HepG2 (cell line): ENCODE measurements around the gene METTL6. TPM values are rescaled to one million over a fixed set of nuclear protein-coding genes. Genes with fewer than 3 reads are reported as not detected.
A peak's percentile ranks its signal among the peaks of the same experiment; 100 is the strongest.

ENCODE experiments used
- BCL3 ChIP-seq: sonication (generic); formaldehyde crosslinking; IDR thresholded peaks from 2 replicates; pipeline ENCODE4 v1.5.1; 2020; ENCODE audit warnings: mild to moderate bottlenecking, missing genetic modification reagents, moderate library complexity
- CREBL2 ChIP-seq: sonication (generic); formaldehyde crosslinking; IDR thresholded peaks from 2 replicates; pipeline ENCODE4 v1.8.1; 2023; ENCODE audit warnings: missing genetic modification reagents, mild to moderate bottlenecking, borderline replicate concordance
- HMG20A ChIP-seq: IDR thresholded peaks from 2 replicates; pipeline ENCODE4 v1.6.1; 2016; ENCODE audit warnings: borderline replicate concordance
- JUNB ChIP-seq: sonication (generic); formaldehyde crosslinking; IDR thresholded peaks from 2 replicates; pipeline ENCODE4 v1.8.0; 2022; ENCODE audit warnings: missing genetic modification reagents, mild to moderate bottlenecking, borderline replicate concordance
- MEIS1 ChIP-seq: sonication (generic); formaldehyde crosslinking; IDR thresholded peaks from 2 replicates; pipeline ENCODE4 v1.9.0; 2021; ENCODE audit warnings: mild to moderate bottlenecking, missing genetic modification reagents, moderate library complexity, borderline replicate concordance
- POGZ ChIP-seq: sonication (generic); formaldehyde crosslinking; IDR thresholded peaks from 2 replicates; pipeline ENCODE4 v1.4.0; 2020; ENCODE audit warnings: mild to moderate bottlenecking, missing genetic modification reagents
- SP2 ChIP-seq: sonication (generic); formaldehyde crosslinking; IDR thresholded peaks from 2 replicates; pipeline ENCODE4 v1.5.1; 2020; ENCODE audit warnings: mild to moderate bottlenecking, missing genetic modification reagents
- SRSF4 ChIP-seq: fragments of 200-400 bp; formaldehyde crosslinking; IDR thresholded peaks from one replicate; pipeline ENCODE4 v1.6.1; 2018; ENCODE audit warnings: mild to moderate bottlenecking, low read depth, low read length, moderate library complexity; ENCODE audit not compliant: poor library complexity, severe bottlenecking
- STAT6 ChIP-seq: sonication (generic); formaldehyde crosslinking; IDR thresholded peaks from 2 replicates; pipeline ENCODE4 v1.4.0; 2020; ENCODE audit warnings: missing genetic modification reagents, mild to moderate bottlenecking, borderline replicate concordance
- TERF1 ChIP-seq: sonication (generic); formaldehyde crosslinking; IDR thresholded peaks from 2 replicates; pipeline ENCODE4 v1.8.0; 2022; ENCODE audit warnings: mild to moderate bottlenecking, missing genetic modification reagents, moderate library complexity
- ZMYM4 ChIP-seq: sonication (generic); formaldehyde crosslinking; IDR thresholded peaks from 2 replicates; pipeline ENCODE4 v1.8.1; 2023; ENCODE audit warnings: mild to moderate bottlenecking, missing genetic modification reagents
- ZNF205 ChIP-seq: IDR thresholded peaks from 2 replicates; pipeline ENCODE4 v1.6.1; 2018; ENCODE audit warnings: missing biosample characterization, missing genetic modification reagents
- ZNF44 ChIP-seq: sonication (generic); formaldehyde crosslinking; IDR thresholded peaks from 2 replicates; pipeline ENCODE4 v1.5.1; 2020; ENCODE audit warnings: mild to moderate bottlenecking, missing genetic modification reagents
- ZNF513 ChIP-seq: sonication (generic); formaldehyde crosslinking; conservative IDR thresholded peaks from 2 replicates; pipeline ENCODE4 v1.5.0; 2020; ENCODE audit warnings: missing genetic modification reagents
- ZNF609 ChIP-seq: sonication (generic); formaldehyde crosslinking; IDR thresholded peaks from 2 replicates; pipeline ENCODE4 v1.4.0; 2020; ENCODE audit warnings: mild to moderate bottlenecking, missing genetic modification reagents, borderline replicate concordance
- ZZZ3 ChIP-seq: sonication (generic); formaldehyde crosslinking; IDR thresholded peaks from 2 replicates; pipeline ENCODE4 v1.4.0; 2020; ENCODE audit warnings: missing genetic modification reagents, mild to moderate bottlenecking, borderline replicate concordance
- polyA plus RNA-seq, 8 experiments: library from polyadenylated mRNA; depleted of rRNA in 3 of 8; stranded (reverse) in 7 of 8; unstranded in 1 of 8; fragments of >200 nt; fragmentation: Illumina TruSeq in 4 of 8; extraction: Trizol in 4 of 8; gene quantifications; 2 replicates each; pipeline versions ENCODE4 v1.2.1 to v1.2.3, GENCODE V29; 2011 to 2016; ENCODE audit warnings: low read depth in 4 of 8, missing spikeins in 1 of 8, mixed read lengths in 1 of 8; ENCODE audit not compliant: insufficient read depth in 1 of 8
- total RNA-seq, 5 experiments: library from RNA; depleted of rRNA; stranded (reverse); fragments of >200 nt; fragmentation: Illumina TruSeq; extraction: Trizol; gene quantifications; 2 replicates each; pipeline ENCODE4 v1.2.3, GENCODE V29; 2016; ENCODE audit warnings: low read depth in 1 of 5

METTL6 gene
- total and polyA plus RNA-seq, 2 of the 13 experiments (the other 11 are each of a cell fraction or from before 2014, with no cell fraction given): 17.2 to 29.4 TPM

- TF ChIP-seq STAT6: no peak
- peak; percentile 23; the same call in 1 of the 2 replicates for TF ChIP-seq POGZ (CRISPR knock-in tag)
- no peak for TF ChIP-seq ZMYM4 (CRISPR knock-in tag)
- TF ChIP-seq JUNB (CRISPR knock-in tag): no peak
- no peak for TF ChIP-seq ZNF205 (CRISPR knock-in tag)
- no peak; the same call in 1 of the 2 replicates for TF ChIP-seq CREBL2 (CRISPR knock-in tag)
- no peak for TF ChIP-seq ZZZ3 (CRISPR knock-in tag)
- no peak for TF ChIP-seq TERF1 (CRISPR knock-in tag)
- 0 out of 2 replicates have a peak, but pooled peaks have one; percentile 47 for TF ChIP-seq SP2 (CRISPR knock-in tag)
- no peak for TF ChIP-seq ZNF44 (CRISPR knock-in tag)
- 0 out of 2 replicates have a peak, but pooled peaks have one; percentile 50 for TF ChIP-seq ZNF513 (CRISPR knock-in tag)
- TF ChIP-seq HMG20A (CRISPR knock-in tag): no peak
- no peak for TF ChIP-seq MEIS1 (CRISPR knock-in tag)
- TF ChIP-seq ZNF609 (CRISPR knock-in tag): no peak
- TF ChIP-seq SRSF4: no peak
- TF ChIP-seq BCL3 (CRISPR knock-in tag): peak; percentile 77; the same call in 1 of the 2 replicates
These were observed at the start of gene METTL6, which contains the start of gene EAF1 (continued) for GRCh38 chr3:15427182-15427880.
